ENCODE measurements around the gene MRPS9.

- TF ChIP-seq CTCF (optimal IDR thresholded peaks at IDR 0.05 in 1 of 3, IDR thresholded peaks at IDR 0.05 in 1 of 3, conservative IDR thresholded peaks at IDR 0.05 in 1 of 3; ENCODE audit: extremely low read depth in 1 of 3, insufficient read depth in 2 of 3, low read length in 3 of 3): no peak
- TF ChIP-seq EZH2 (IDR thresholded peaks at IDR 0.05; ENCODE audit: low read length): no peak
Measured at GRCh38 chr2:105055613-105056012, 17.7 kb downstream of the MRPS9 start.
